ENCODE measurements around the gene ANAPC15.
A peak's percentile ranks its signal among the peaks of the same experiment; 100 is the strongest.
"Not testable (repeated sequence)": the region's sequence is repeated elsewhere in the genome, so short reads cannot be mapped to it uniquely, and the experiment has no call there.

Gene ANAPC15

GRCh38 chr11:72112143-72112977 is at the start of gene ANAPC15:
TSS of gene ANAPC15 (minus strand) at chr11:72112695. CDS start at chr11:72111276, 1,419 bp downstream.
- DNase-seq (ENCODE audit: low read depth in 2 of 2): peak; percentile 96 to 99

GRCh38 chr11:72160319-72160718 is 47.8 kb upstream of the ANAPC15 start:
- no peak for DNase-seq (ENCODE audit: low read depth in 2 of 2)

DNA sequence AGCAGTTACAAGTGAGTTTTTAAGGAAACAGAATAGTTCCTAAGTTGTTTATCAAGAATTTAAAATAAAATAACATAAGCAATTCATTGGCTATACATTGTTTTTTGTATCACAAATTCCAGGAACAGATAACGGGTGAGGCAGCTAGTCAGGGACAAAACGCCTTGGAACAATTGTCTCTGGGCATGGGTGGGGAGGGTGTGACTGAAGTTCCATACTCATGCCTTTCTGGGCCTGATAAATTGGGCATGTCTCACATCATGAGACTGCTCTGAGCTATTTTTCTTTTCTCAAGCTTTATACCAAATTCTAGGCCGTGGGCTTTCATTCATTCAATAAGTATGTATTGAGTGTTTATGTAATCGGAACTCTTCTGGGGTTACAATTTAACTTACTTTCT is 44.6 kb upstream of the ANAPC15 start:
- no peak for DNase-seq (ENCODE audit: low read depth in 2 of 2)

DNA sequence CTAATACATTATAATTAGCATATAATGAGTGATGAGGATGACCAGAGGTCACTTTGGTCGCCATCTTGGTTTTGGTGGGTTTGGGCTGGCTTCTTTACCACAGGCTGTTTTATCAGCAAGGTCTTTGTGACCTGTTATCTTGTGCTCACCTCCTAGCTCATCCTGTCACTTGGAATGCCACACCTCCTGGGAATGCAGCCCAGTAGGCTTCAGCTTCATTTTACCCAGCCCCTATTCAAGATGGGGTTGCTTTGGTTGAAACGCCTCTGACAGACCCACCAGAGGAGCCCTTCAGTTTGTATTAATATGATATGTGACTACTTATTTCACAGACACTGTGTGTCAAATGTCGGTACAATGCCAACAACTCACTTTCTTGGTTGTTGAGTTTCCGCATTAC is 43.3 kb upstream of the ANAPC15 start:
- no peak for DNase-seq (ENCODE audit: low read depth in 2 of 2)

DNA sequence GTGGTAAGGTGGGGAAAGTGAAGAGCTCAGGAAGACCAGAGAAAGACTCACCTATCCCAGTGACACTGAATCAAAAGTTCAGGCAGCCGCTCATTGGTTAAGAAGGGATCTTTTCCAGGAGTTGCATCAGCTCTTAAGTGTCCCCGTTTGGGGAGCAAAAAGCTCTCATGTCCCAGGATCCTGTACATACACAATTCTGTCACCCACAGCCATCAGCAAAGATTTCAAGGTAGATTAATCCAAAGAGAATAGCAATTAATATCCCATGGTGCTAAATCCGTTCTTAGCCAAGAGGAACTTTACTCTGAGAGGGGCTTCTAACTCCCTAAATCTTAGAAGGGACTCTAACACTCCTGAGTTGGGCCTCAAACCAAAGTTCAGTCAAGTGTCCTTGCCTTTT is 42.3 kb upstream of the ANAPC15 start:
- DNase-seq (ENCODE audit: low read depth in 2 of 2): no peak

DNA sequence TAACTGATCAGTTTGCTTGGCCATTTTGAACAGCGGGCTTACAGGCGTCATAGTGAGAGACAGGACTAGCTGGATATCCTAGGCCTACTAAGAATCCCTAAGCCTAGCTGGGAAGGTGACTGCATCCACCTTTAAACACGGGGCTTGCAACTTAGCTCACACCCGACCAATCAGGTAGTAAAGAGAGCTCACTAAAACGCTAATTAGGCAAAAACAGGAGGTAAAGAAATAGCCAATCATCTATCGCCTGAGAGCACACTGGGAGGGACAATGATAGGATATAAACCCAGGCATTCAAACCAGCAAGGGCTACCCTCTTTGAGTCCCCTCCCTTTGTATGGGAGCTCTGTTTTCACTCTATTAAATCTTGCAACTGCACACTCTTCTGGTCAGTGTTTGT is 41.4 kb upstream of the ANAPC15 start:
- not testable (repeated sequence) for DNase-seq (ENCODE audit: low read depth in 2 of 2)

- no peak for DNase-seq (ENCODE audit: low read depth in 2 of 2)
Observed at GRCh38 chr11:72150882-72151281, 38.4 kb upstream of the ANAPC15 start.

DNA sequence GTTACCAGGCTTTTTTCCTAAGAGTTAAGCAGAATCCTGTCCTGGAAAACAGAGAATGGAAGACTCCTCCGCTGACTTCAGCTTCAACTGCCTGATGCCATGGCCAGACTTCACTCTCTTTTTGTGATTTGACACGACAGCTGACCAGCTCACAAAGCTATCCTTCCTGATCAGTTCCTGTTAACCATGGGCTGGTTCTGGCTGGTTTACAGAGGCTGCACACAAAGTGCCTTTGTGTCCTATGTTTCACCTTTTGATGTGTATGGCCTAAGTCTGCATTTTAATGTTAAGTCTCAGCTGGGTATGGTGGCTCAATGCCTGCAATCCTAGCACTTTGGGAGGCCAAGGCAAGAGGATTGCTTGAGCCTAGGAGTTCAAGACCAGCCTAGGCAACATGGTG is 34.1 kb upstream of the ANAPC15 start:
- DNase-seq (ENCODE audit: low read depth in 2 of 2): no peak

DNA sequence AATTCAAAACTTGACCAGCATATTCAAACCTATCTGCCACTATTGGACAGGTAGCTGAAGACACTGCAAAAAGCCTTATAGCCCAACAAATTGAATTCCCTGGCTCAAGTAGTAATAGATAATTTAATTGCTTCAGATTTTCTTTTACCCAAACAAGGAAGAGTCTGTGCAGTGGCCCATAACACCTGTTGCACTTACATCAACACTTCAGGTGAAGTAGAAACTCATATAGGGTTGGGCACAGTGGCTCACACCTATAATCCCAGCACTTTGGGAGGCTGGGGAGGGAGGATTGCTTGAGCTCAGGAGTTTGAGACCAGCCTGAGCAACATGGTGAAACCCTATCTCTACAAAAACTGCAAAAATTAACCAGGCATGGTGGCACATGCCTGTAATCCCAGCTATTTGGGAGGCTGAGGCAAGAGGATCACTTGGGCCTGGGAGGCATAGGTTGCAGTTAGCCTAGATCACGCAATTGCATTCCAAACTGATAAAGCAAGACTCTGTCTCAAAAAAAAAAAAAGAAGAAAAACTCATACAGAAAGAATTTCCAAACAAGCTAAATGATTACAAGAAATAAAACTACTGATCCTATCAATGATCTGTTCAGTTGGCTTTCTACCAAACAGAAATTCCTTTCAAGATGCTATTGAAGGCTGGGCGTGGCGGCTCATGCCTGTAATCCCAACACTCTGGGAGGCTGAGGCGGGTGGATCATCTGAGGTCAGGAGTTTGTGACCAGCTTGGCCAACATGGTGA is 32.5 kb upstream of the ANAPC15 start:
- DNase-seq (ENCODE audit: low read depth in 2 of 2): no peak

GRCh38 chr11:72142543-72142942 is 30.0 kb upstream of the ANAPC15 start:
- not testable (repeated sequence) for DNase-seq (ENCODE audit: low read depth in 2 of 2)

DNA sequence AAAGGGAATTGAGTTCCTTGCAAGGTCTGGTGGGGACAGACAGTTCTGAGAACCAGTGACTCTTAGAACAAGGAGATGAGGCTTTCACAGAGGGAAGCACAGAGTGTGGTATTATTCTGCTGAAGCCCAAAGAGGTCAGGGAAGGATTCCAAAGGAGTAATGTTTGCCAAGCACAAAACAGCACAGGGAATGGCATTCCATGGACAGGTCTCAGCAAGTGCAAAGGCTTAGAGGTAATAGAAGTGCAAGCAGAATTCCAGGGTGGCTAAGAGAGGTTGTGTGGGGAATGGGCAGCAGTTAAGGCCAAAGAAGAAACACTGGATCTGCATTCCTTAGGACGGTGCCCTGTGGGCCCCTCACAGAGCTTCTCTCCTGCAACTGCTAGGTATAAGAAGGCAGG is 29.6 kb upstream of the ANAPC15 start:
- not testable (repeated sequence) for DNase-seq (ENCODE audit: low read depth in 2 of 2)

DNA sequence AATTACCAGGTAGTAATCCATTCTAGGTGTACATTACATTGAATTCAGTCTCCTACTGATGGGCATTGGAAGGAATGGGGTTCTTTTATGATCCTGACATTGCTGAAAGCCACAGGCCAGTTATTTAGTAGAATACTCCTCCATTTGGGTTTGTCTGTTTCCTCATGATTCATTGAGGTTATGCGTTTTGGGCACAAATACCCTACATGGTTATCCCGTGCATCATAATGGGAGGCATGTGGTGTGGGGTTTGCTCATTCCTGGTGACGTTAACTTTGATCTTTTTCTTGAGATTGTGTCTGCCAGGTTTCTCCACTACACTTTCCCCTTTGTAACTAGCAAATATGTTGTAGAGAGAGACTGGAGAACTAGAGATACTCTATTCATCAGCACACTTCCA is 28.6 kb upstream of the ANAPC15 start:
- DNase-seq (ENCODE audit: low read depth in 2 of 2): no peak

GRCh38 chr11:72140661-72141060 is 28.2 kb upstream of the ANAPC15 start:
- DNase-seq (ENCODE audit: low read depth in 2 of 2): no peak

GRCh38 chr11:72139500-72139899 is 27.0 kb upstream of the ANAPC15 start:
- DNase-seq (ENCODE audit: low read depth in 2 of 2): no peak

GRCh38 chr11:72138821-72139390 is 26.4 kb upstream of the ANAPC15 start:
- DNase-seq (ENCODE audit: low read depth in 2 of 2): no peak

- no peak for DNase-seq (ENCODE audit: low read depth in 2 of 2)
Observed at GRCh38 chr11:72136684-72137262, 24.3 kb upstream of the ANAPC15 start.

DNA sequence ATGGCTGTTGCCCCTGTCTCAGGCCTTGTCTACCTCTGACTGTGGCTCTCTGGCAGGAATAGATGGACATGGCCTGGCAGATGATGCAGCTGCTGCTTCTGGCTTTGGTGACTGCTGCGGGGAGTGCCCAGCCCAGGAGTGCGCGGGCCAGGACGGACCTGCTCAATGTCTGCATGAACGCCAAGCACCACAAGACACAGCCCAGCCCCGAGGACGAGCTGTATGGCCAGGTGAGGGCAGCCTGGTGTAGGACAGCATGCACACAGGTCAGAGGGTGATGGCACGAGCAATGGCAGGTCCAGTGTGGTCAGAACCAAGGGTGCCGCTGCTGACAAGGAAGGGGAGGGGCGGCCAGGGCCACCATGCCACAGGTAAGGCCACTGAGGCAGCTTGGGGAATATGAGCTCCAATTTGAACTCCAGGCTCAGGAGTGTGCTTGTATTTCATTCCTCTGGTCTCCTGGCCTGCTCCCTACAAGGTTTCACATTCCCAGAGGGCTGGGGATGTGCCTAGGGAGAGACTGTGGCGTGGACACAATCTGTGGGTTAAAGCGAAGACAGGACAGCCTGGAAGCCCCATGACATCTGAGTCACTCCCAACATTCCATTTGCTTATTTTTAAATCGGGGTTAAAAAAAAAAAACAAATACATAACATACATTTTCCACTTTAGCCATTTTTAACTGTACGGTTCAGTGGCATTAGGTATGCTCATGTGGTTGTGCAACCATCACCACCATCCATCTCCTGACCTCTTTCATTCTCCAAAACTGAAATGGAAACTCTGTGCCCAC is 23.6 kb upstream of the ANAPC15 start:
- DNase-seq (ENCODE audit: low read depth in 2 of 2): no peak

DNA sequence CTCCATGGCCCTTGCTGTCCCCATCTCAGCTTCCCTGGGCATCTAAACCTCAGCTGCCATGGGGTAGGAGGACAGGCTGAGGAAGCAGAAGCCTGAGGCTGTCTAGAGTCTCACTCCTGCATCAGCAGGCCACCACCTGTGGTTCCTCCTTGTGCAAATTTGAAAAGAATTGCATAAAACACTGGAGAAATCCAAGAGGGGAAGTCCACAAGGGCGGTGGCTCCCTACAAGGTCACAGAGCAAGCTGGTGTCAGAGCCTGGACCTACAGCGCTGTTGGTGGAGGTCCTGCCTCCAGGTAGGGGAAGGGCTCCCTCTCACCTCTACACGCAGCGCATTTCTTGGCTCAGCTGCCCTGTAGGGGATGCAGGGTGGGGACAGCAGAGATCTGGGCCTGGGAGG is 23.0 kb upstream of the ANAPC15 start, which contains the start of gene FOLR3:
Gene FOLR3, plus strand, starts transcription at position 253 of the 400 bp plus-strand sequence. CDS start 228 bp downstream, outside the sequence.
- not testable (repeated sequence) for DNase-seq (ENCODE audit: low read depth in 2 of 2)

- DNase-seq (ENCODE audit: low read depth in 2 of 2): no peak
Observed at GRCh38 chr11:72132646-72133045, 20.2 kb upstream of the ANAPC15 start.

- DNase-seq (ENCODE audit: low read depth in 2 of 2): no peak
Observed at GRCh38 chr11:72129381-72129780, 16.9 kb upstream of the ANAPC15 start.

DNA sequence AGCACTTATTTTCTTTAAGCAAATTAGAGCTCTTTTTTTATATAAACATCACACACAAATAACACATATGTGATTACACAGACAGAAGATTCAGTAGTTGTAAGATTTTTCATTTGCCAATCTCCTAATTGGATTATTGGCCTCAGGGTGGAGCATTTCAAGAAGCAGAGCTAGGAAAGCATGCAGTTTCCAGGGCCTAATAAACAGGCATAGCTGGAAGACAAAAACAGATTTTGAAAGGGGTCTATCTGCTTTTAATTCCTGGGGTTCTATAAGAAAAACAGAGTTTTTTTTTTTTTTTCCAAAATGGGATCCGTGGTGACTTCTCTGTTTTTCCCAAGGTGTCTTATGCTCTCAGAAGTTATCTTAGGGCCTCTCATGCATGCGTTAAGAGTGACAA is 15.4 kb upstream of the ANAPC15 start:
- DNase-seq (ENCODE audit: low read depth in 2 of 2): no peak
